HepG2 (cell line): Measurements from ENCODE around the gene ZNF608. TPM values are rescaled to one million over a fixed set of nuclear protein-coding genes. Genes with fewer than 3 reads are reported as not detected.

Experiments used
- ATAC-seq: fragments of 200-7000 bp; cut with Tn5 transposase; 3 replicates; pipeline ENCODE4 v1.9.1; 2020; ENCODE audit warnings: mild to moderate bottlenecking, moderate library complexity
- BruUV-seq: library from RNA; stranded (reverse); fragments of 400-500 nt; replicated peaks from 2 replicates; lab custom pipeline; 2021; lab: Mats Ljungman, UMichigan
- CTCF ChIA-PET: fragments of 300-600 bp; formaldehyde crosslinking; extraction: SDS; loops from one replicate; lab custom pipeline; 2021; ENCODE audit warnings: low total read pairs, inconsistent platforms, low intra/inter-chr PET ratio; lab: Yijun Ruan, JAX
- POLR2A ChIA-PET: fragments of 350-600 bp; sonication (Branson Sonifier 250); formaldehyde crosslinking; loops from one replicate; lab custom pipeline; 2020; ENCODE audit warnings: antibody characterized with exemption, inconsistent platforms; lab: Yijun Ruan, JAX
- DNase-seq: peaks from one replicate; pipeline ENCODE4 v3.0.0-alpha.2; 2015; ENCODE audit warnings: low spot score
- FAIRE-seq: peaks from 3 replicates; lab custom pipeline; 2011; peaks lifted over from hg19 to GRCh38; lab: Jason Lieb, UNC
- H2AFZ ChIP-seq: one replicate; pipeline ENCODE4 v1.6.1; 2011; ENCODE audit warnings: low read length, inconsistent platforms
- H3K27ac ChIP-seq: fragments of 300-600 bp; 3 replicates; pipeline ENCODE4 v1.8.0; 2011; ENCODE audit warnings: mixed run types, mild to moderate bottlenecking, mixed read lengths, low read length, inconsistent platforms; ENCODE audit not compliant: insufficient read depth; ENCODE audit errors: extremely low read length
- H3K27me3 ChIP-seq, 2 experiments: fragments of 200-600 bp in 1 of 2; 2 replicates in 1 of 2; 3 replicates in 1 of 2; pipeline versions ENCODE4 v1.6.0 to v1.8.0; 2011; ENCODE audit warnings: low read length in 2 of 2, mild to moderate bottlenecking in 2 of 2, moderate library complexity in 2 of 2, inconsistent platforms in 1 of 2; ENCODE audit not compliant: insufficient read depth in 2 of 2, control insufficient read depth in 1 of 2
- H3K36me3 ChIP-seq, 2 experiments: fragments of 200-600 bp in 1 of 2; replicated peaks in 1 of 2; 2 replicates in 1 of 2; 3 replicates in 1 of 2; pipeline versions ENCODE4 v1.5.1 to v1.8.0; 2011; ENCODE audit warnings: low read length in 2 of 2, inconsistent platforms in 1 of 2; ENCODE audit not compliant: insufficient read depth in 2 of 2, control insufficient read depth in 1 of 2
- H3K4me1 ChIP-seq: 2 replicates; pipeline ENCODE4 v1.5.1; 2012; ENCODE audit warnings: low read length, inconsistent platforms; ENCODE audit not compliant: insufficient read depth
- H3K4me2 ChIP-seq: 2 replicates; pipeline ENCODE4 v1.6.0; 2011; ENCODE audit warnings: low read depth, low read length, inconsistent platforms
- H3K4me3 ChIP-seq, 3 experiments: fragments of 200-600 bp in 1 of 3; sonication (generic), shearing (Covaris generic) in 1 of 3; replicated peaks in 1 of 3; 2 replicates each; pipeline ENCODE4 v1.5.1; 2011 to 2016; ENCODE audit warnings: low read length in 3 of 3, inconsistent platforms in 2 of 3, low read depth in 2 of 3, mild to moderate bottlenecking in 2 of 3, control low read depth in 1 of 3, mixed read lengths in 1 of 3; ENCODE audit not compliant: insufficient read depth in 1 of 3
- H3K79me2 ChIP-seq: one replicate; pipeline ENCODE4 v1.6.1; 2011; ENCODE audit warnings: low read length, inconsistent platforms; ENCODE audit not compliant: insufficient read depth
- H3K9ac ChIP-seq: 2 replicates; pipeline ENCODE4 v1.6.0; 2011; ENCODE audit warnings: mild to moderate bottlenecking, low read depth, low read length, inconsistent platforms; ENCODE audit not compliant: insufficient read depth
- H3K9me3 ChIP-seq: 2 replicates; pipeline ENCODE4 v1.5.1; 2012; ENCODE audit warnings: mild to moderate bottlenecking, low read length
- H4K20me1 ChIP-seq: 2 replicates; pipeline ENCODE4 v1.6.0; 2011; ENCODE audit warnings: inconsistent platforms, mild to moderate bottlenecking, low read length, moderate library complexity; ENCODE audit not compliant: insufficient read depth
- CREB1 ChIP-seq, 2 experiments: fragments of 450-650 bp in 1 of 2; IDR thresholded peaks; 2 replicates each; pipeline ENCODE4 v1.6.1; 2016 to 2017; ENCODE audit warnings: control low read depth in 1 of 2, mild to moderate bottlenecking in 1 of 2, missing compliant biosample characterization in 1 of 2, missing genetic modification characterization in 1 of 2
- DZIP1 ChIP-seq: sonication (generic); formaldehyde crosslinking; IDR thresholded peaks from 2 replicates; pipeline ENCODE4 v1.5.0; 2020; ENCODE audit warnings: mild to moderate bottlenecking, missing genetic modification reagents
- FOXA1 ChIP-seq, 2 experiments: fragments of 450-650 bp in 1 of 2; sonication (generic) in 1 of 2; formaldehyde crosslinking in 1 of 2; IDR thresholded peaks; 2 replicates each; pipeline versions ENCODE4 v1.4.0 to v1.6.1; 2016 to 2020; ENCODE audit warnings: missing genetic modification reagents in 1 of 2
- FOXP4 ChIP-seq: sonication (generic); formaldehyde crosslinking; IDR thresholded peaks from 2 replicates; pipeline ENCODE4 v1.4.0; 2020; ENCODE audit warnings: missing genetic modification reagents
- HOXA5 ChIP-seq: sonication (generic); formaldehyde crosslinking; IDR thresholded peaks from 2 replicates; pipeline ENCODE4 v1.4.0; 2020; ENCODE audit warnings: missing genetic modification reagents
- KDM4B ChIP-seq: sonication (generic); formaldehyde crosslinking; IDR thresholded peaks from 2 replicates; pipeline ENCODE4 v1.4.0; 2020; ENCODE audit warnings: missing genetic modification reagents
- TGIF2 ChIP-seq: IDR thresholded peaks from 2 replicates; pipeline ENCODE4 v1.6.1; 2016; ENCODE audit warnings: control low read depth, missing compliant biosample characterization
- ZNF263 ChIP-seq: sonication (generic); formaldehyde crosslinking; IDR thresholded peaks from 2 replicates; pipeline ENCODE4 v1.4.0; 2020; ENCODE audit warnings: missing genetic modification reagents
- ZNF577 ChIP-seq: sonication (generic); formaldehyde crosslinking; IDR thresholded peaks from 2 replicates; pipeline ENCODE4 v1.4.0; 2020; ENCODE audit warnings: mild to moderate bottlenecking, low read depth, missing genetic modification reagents, borderline replicate concordance
- WGBS: methylation state at CpG from one replicate; pipeline ENCODE4 v1.1.6; 2017; ENCODE audit warnings: low lambda C conversion rate; 5-methylcytosine and 5-hydroxymethylcytosine counted together
- in situ Hi-C: cut with HindIII; loops from 2 replicates; pipeline ENCODE4 v1.10.0; 2017; ENCODE audit warnings: low pct_unique_long_range_greater_than_20kb; ENCODE audit not compliant: extremely low pct_ligation_motif_present
- intact Hi-C: fragments of 100-400 bp; cut with micrococcal nuclease; formaldehyde crosslinking; loops from one replicate; pipeline ENCODE4 v1.10.0; 2022; ENCODE audit not compliant: unreplicated experiment
- polyA plus RNA-seq, 8 experiments: library from polyadenylated mRNA; depleted of rRNA in 3 of 8; stranded (reverse) in 7 of 8; unstranded in 1 of 8; fragments of >200 nt; fragmentation: Illumina TruSeq in 4 of 8; extraction: Trizol in 4 of 8; gene quantifications; 2 replicates each; pipeline versions ENCODE4 v1.2.1 to v1.2.3, GENCODE V29; 2011 to 2016; ENCODE audit warnings: low read depth in 4 of 8, missing spikeins in 1 of 8, mixed read lengths in 1 of 8; ENCODE audit not compliant: insufficient read depth in 1 of 8
- total RNA-seq, 5 experiments: library from RNA; depleted of rRNA; stranded (reverse); fragments of >200 nt; fragmentation: Illumina TruSeq; extraction: Trizol; gene quantifications; 2 replicates each; pipeline ENCODE4 v1.2.3, GENCODE V29; 2016; ENCODE audit warnings: low read depth in 1 of 5

The ZNF608 gene
- total and polyA plus RNA-seq, 2 of the 13 experiments (the other 11 are each of a cell fraction or from before 2014, with no cell fraction given): 0.66 to 0.91 TPM

GRCh38 chr5:124707520-124707919 lies 38.9 kb downstream of the ZNF608 start:
- WGBS: 40% methylated on average over 6 of the region's 6 CpGs
- H3K9ac ChIP-seq: no peak overlapping the region
- intact Hi-C loops (no loop called here), in situ Hi-C loops (no loop called here)
- no peak for ATAC-seq
- no peaks in the 10 kb centered on the region; a peak in 1 of 5 replicates for H3K27me3 ChIP-seq
- no peaks in the 10 kb centered on the region for H3K9me3 ChIP-seq
- no TSS peak for BruUV-seq
- ChIA-PET POLR2A (no interaction called here), CTCF (no interaction called here)
- peaks cover 29% of the 10 kb centered on the region for H3K4me1 ChIP-seq
- peak overlapping the region; percentile 50; the same call in 1 of the 2 replicates for H3K4me2 ChIP-seq
- no peak for DNase-seq
- no peaks in the 10 kb centered on the region for H4K20me1 ChIP-seq
- no peak overlapping the region for H3K27ac ChIP-seq
- no peak overlapping the region for H2AFZ ChIP-seq
- no peak for FAIRE-seq
- no peaks in the 10 kb centered on the region for H3K36me3 ChIP-seq
- no peaks in the 10 kb centered on the region for H3K79me2 ChIP-seq
- H3K4me3 ChIP-seq: no peak overlapping the region
- TF ChIP-seq TGIF2 (CRISPR knock-in tag): no peak
- TF ChIP-seq DZIP1 (CRISPR knock-in tag): no peak
- TF ChIP-seq CREB1 (IDR thresholded peaks at IDR 0.05): peak; percentile 46; the same call in 1 of the 2 replicates
- no peak for TF ChIP-seq CREB1 (CRISPR knock-in tag; IDR thresholded peaks at IDR 0.05)

GRCh38 chr5:124706729-124707361 lies 39.6 kb downstream of the ZNF608 start:
- peak overlapping the region in 1 of 3 experiments; percentile 24; a peak in 1 of 6 replicates for H3K4me3 ChIP-seq
- H3K9ac ChIP-seq: no peak overlapping the region
- ATAC-seq (peak; percentile 66), FAIRE-seq (no peak), DNase-seq (peak; percentile 9)
- in situ Hi-C loops (no loop called here), intact Hi-C loops (no loop called here)
- no peaks in the 10 kb centered on the region for H3K9me3 ChIP-seq
- ChIA-PET CTCF (no interaction called here), POLR2A (no interaction called here)
- H3K27ac ChIP-seq: no peak overlapping the region
- no peak overlapping the region for H2AFZ ChIP-seq
- peak overlapping the region; percentile 50 for H3K4me2 ChIP-seq
- H4K20me1 ChIP-seq: no peaks in the 10 kb centered on the region
- WGBS: 5% methylated on average over 7 of the region's 13 CpGs
- H3K36me3 ChIP-seq: no peaks in the 10 kb centered on the region
- H3K27me3 ChIP-seq: no peaks in the 10 kb centered on the region; a peak in 1 of 5 replicates
- no peaks in the 10 kb centered on the region for H3K79me2 ChIP-seq
- no TSS peak for BruUV-seq
- peak; percentile 24; the same call in 1 of the 2 replicates for TF ChIP-seq FOXP4 (CRISPR knock-in tag)
- no peak for TF ChIP-seq HOXA5 (CRISPR knock-in tag)
- TF ChIP-seq FOXA1 (IDR thresholded peaks at IDR 0.05): no peak
- TF ChIP-seq FOXA1 (CRISPR knock-in tag; IDR thresholded peaks at IDR 0.05): peak; percentile 34; the same call in 1 of the 2 replicates
- TF ChIP-seq ZNF577 (CRISPR knock-in tag): no peak
- TF ChIP-seq KDM4B: no peak
- TF ChIP-seq ZNF263 (CRISPR knock-in tag): peak; percentile 96
- peaks cover 31% of the 10 kb centered on the region for H3K4me1 ChIP-seq
